IPS-18c (cell line): ENCODE data around the gene TRIM65.

Experiments
- H3K4me3 ChIP-seq: 2 replicates; pipeline ENCODE4 v1.7.0; 2013; ENCODE audit warnings: low read depth, mild to moderate bottlenecking, low read length, moderate library complexity; ENCODE audit not compliant: insufficient read depth
- H3K9me3 ChIP-seq: one replicate; pipeline ENCODE4 v1.6.1; 2013; ENCODE audit warnings: mild to moderate bottlenecking, low read length, moderate library complexity; ENCODE audit not compliant: control insufficient read depth, insufficient read depth

Gene TRIM65

GRCh38 chr17:75848523-75849278 lies 48.0 kb downstream of the TRIM65 start:
- Histone ChIP-seq H3K4me3 (no peak overlapping the region), H3K9me3 (no peaks in the 10 kb centered on the region)

GRCh38 chr17:75847614-75848522 lies 48.9 kb downstream of the TRIM65 start:
- H3K9me3 ChIP-seq: no peaks in the 10 kb centered on the region
- H3K4me3 ChIP-seq: no peak overlapping the region

- Histone ChIP-seq H3K4me3 (no peak overlapping the region), H3K9me3 (no peaks in the 10 kb centered on the region)
These were observed 49.8 kb downstream of the TRIM65 start for GRCh38 chr17:75846692-75847613.

GRCh38 chr17:75845933-75846691 lies 50.6 kb downstream of the TRIM65 start:
- no peaks in the 10 kb centered on the region for H3K9me3 ChIP-seq
- H3K4me3 ChIP-seq: no peak overlapping the region

- Histone ChIP-seq H3K9me3 (no peaks in the 10 kb centered on the region), H3K4me3 (no peak overlapping the region)
These were observed 51.6 kb downstream of the TRIM65 start for GRCh38 chr17:75845058-75845711.

- no peaks in the 10 kb centered on the region for H3K9me3 ChIP-seq
- no peak overlapping the region for H3K4me3 ChIP-seq
These were observed 52.2 kb downstream of the TRIM65 start for GRCh38 chr17:75844530-75845057.

GRCh38 chr17:75843577-75844529 lies 52.9 kb downstream of the TRIM65 start, which contains the start of gene UNC13D:
Gene UNC13D (minus strand): TSS chr17:75844404. CDS start chr17:75844337, 67 bp downstream.
- Histone ChIP-seq H3K9me3 (no peaks in the 10 kb centered on the region), H3K4me3 (no peak within 1 kb of the TSS)

- Histone ChIP-seq H3K9me3 (no peaks in the 10 kb centered on the region), H3K4me3 (no peak overlapping the region)
These were observed 53.7 kb downstream of the TRIM65 start for GRCh38 chr17:75842963-75843576.

GRCh38 chr17:75842411-75842810 lies 54.3 kb downstream of the TRIM65 start:
- H3K4me3 ChIP-seq: no peak overlapping the region

GRCh38 chr17:75840799-75841164 lies 56.0 kb downstream of the TRIM65 start:
- no peak overlapping the region for H3K4me3 ChIP-seq
- H3K9me3 ChIP-seq: no peaks in the 10 kb centered on the region

More at GRCh38 chr17:75842411-75842810, 54.3 kb downstream of the TRIM65 start:
- no peaks in the 10 kb centered on the region for H3K9me3 ChIP-seq

GRCh38 chr17:75839942-75840798 lies 56.6 kb downstream of the TRIM65 start:
- Histone ChIP-seq H3K4me3 (no peak overlapping the region), H3K9me3 (no peaks in the 10 kb centered on the region)
